GM21526 (cell line): ENCODE measurements around the gene ZNF557.

ENCODE experiments used
- ATAC-seq: cut with Tn5 transposase; IDR thresholded peaks from one replicate; pipeline ENCODE4 v1.9.1; 2021; ENCODE audit warnings: moderate library complexity; ENCODE audit not compliant: unreplicated experiment, low FRiP score

The ZNF557 gene

DNA sequence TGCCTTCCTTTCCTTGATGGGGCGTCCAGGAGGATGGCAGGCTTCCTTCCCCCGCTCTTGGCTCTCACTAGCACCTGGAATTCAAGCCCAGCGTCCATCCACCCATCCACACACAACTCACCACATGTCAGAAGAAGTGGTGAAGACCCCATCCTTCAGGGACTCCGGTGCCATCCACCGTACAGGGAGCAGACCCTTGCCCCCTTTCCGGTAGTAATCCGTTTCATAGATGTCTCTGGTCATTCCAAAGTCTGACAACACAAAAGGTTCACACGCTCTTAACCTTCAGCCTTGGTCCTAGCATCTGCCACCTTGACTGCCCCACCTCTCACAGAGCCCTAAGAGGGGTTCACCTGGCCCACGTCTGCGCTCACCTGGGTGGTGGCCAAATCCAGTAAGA lies 51.0 kb downstream of the ZNF557 start:
- no peak for ATAC-seq

DNA sequence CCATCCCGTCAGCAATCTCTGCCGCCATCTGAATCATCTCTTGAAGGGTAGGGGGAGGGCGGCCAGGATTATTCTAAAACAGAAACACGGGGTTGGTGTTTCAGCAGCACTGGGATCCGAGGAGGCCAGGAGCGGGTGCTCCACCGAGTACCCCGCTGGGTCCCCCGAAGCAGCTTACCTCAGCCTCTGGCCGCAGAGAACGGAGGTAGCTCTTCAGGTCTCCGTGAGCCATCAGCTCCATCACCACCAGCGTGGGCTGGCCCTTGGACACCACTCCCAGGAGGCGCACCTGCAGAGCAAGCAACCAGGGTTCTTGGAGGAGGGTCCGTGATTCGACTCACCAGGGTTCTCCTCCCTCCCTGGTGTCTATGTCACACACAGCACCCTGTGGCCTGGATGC lies 53.2 kb downstream of the ZNF557 start:
- no peak for ATAC-seq

- ATAC-seq, result no peak
These were observed 55.3 kb downstream of the ZNF557 start for GRCh38 chr19:7124782-7125181.

GRCh38 chr19:7125221-7125620 lies 55.7 kb downstream of the ZNF557 start:
- ATAC-seq, result no peak

- no peak for ATAC-seq
These were observed 56.6 kb downstream of the ZNF557 start for GRCh38 chr19:7126132-7126531.

GRCh38 chr19:7130043-7130442 lies 60.5 kb downstream of the ZNF557 start:
- no peak for ATAC-seq

- ATAC-seq, result no peak
These were observed 62.6 kb downstream of the ZNF557 start for GRCh38 chr19:7132054-7132453.

DNA sequence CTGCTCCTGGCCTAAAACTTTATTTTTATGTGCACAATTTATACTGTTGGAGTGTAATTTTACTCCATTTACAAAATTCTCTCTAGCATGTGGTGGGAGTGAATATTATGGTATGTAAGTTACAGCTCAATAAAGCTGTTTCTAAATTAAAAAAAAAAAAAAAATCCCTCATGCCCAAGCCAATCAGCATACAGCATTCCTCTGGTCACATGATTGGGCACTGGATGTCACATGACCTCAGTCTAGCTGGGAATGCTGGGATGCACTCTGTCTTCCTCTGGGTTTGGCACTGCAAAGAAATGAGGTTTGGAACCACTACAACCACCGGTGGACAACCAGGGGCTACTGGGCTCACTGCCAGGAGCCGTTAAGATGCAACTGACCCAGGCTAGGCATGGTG lies 67.6 kb downstream of the ZNF557 start:
- ATAC-seq, result no peak
